ENCODE results near the gene ZDHHC9. TPM values are rescaled to one million over a fixed set of nuclear protein-coding genes. Genes with fewer than 3 reads are reported as not detected.
"Not testable (repeated sequence)": the region's sequence is repeated elsewhere in the genome, so short reads cannot be mapped to it uniquely, and the experiment has no call there.

The ZDHHC9 gene
- total RNA-seq, 1 donor from 2014 or later, result 64.0 TPM

DNA sequence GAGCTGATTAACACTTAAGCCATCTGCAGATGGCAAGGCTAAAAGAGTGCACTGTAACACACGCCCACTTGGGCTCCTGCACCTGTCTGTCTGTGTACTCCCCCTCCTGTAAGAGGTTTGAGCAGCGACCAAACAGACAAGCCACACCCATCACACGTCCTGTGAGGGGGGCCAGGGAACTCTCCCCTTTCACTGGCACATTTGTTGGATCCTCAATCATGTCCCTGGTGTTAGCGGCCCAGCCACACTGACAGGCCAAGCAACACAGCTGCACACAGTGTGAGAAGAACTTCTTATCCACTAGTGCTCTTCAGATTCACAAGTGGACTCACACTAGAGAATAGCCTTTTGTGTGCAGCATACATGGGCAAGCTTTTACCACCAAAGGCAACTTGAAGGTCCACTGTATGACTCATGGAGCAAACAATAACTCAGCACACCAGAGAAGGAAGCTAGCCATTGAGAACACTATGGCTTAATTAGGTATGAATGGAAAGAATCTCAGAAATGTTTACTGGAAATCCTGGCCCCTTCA lies 33.2 kb upstream of the ZDHHC9 start:
- Histone ChIP-seq H3K79me2 (ENCODE audit: insufficient read depth, low read length) (no peaks in the 10 kb centered on the region), H3K9me3 (ENCODE audit: insufficient read depth, low read depth, low read length) (no peaks in the 10 kb centered on the region), H3K9ac (ENCODE audit: low read length) (no peak overlapping the region), H3K4me2 (ENCODE audit: low read length) (peak overlapping the region; percentile 59), H2AFZ (ENCODE audit: low read depth, low read length) (no peak overlapping the region), H4K20me1 (ENCODE audit: insufficient read depth, low read length) (no peaks in the 10 kb centered on the region), H3K27ac (ENCODE audit: low read depth, low read length) (no peak overlapping the region), H3K4me3 (ENCODE audit: insufficient read depth, low read depth, low read length) (no peak overlapping the region), H3K27me3 (ENCODE audit: insufficient read depth, low read length) (no peaks in the 10 kb centered on the region), H3K4me1 (ENCODE audit: insufficient read depth, low read length) (peaks cover 14% of the 10 kb centered on the region), H3K36me3 (ENCODE audit: insufficient read depth, low read length) (no peaks in the 10 kb centered on the region)
- no peak overlapping the region for H3K4me3 Mint-ChIP-seq (ENCODE audit: unreplicated experiment)
- H3K27ac Mint-ChIP-seq (ENCODE audit: unreplicated experiment), result no peak overlapping the region
- peak; percentile 74 for DNase-seq (ENCODE audit: low read depth)
- H3K4me1 Mint-ChIP-seq (ENCODE audit: low read depth, unreplicated experiment), result peaks cover 5% of the 10 kb centered on the region
- TF ChIP-seq, protein P1, sequence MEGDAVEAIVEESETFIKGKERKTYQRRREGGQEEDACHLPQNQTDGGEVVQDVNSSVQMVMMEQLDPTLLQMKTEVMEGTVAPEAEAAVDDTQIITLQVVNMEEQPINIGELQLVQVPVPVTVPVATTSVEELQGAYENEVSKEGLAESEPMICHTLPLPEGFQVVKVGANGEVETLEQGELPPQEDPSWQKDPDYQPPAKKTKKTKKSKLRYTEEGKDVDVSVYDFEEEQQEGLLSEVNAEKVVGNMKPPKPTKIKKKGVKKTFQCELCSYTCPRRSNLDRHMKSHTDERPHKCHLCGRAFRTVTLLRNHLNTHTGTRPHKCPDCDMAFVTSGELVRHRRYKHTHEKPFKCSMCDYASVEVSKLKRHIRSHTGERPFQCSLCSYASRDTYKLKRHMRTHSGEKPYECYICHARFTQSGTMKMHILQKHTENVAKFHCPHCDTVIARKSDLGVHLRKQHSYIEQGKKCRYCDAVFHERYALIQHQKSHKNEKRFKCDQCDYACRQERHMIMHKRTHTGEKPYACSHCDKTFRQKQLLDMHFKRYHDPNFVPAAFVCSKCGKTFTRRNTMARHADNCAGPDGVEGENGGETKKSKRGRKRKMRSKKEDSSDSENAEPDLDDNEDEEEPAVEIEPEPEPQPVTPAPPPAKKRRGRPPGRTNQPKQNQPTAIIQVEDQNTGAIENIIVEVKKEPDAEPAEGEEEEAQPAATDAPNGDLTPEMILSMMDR (IDR thresholded peaks at IDR 0.05; ENCODE audit: insufficient read depth, low read depth, low read length), result no peak
- no peak for TF ChIP-seq EZH2 (IDR thresholded peaks at IDR 0.05; ENCODE audit: insufficient read depth, low read length)
- no peak for FAIRE-seq
- no peaks in the 10 kb centered on the region for H3K36me3 Mint-ChIP-seq (ENCODE audit: low read depth, unreplicated experiment)
- no peaks in the 10 kb centered on the region for H3K27me3 Mint-ChIP-seq (ENCODE audit: low read depth, unreplicated experiment)
- H3K9me3 Mint-ChIP-seq (ENCODE audit: unreplicated experiment), result no peaks in the 10 kb centered on the region

DNA sequence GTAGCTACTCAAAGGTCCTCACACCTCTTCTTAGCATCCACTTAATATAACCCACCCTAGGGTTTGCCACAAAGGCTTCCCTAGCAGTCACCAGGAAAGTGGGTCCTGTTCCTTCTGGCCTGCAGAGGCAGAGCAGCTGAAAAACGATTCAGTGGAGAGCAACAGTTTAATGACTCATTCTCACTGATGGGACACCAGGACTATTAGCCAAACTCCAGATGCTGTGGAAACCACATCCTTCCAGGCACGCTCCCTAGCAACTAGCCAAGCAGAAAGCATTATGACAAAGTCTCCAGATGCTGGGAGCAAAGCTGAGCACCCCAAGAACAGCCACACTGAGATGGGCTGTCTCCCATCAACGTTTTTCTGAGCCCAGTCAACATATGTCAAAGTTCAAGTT lies 32.0 kb upstream of the ZDHHC9 start:
- no peaks in the 10 kb centered on the region for H3K27me3 Mint-ChIP-seq (ENCODE audit: low read depth, unreplicated experiment)
- no peak overlapping the region for H2AFZ ChIP-seq (ENCODE audit: low read depth, low read length)
- H3K9me3 Mint-ChIP-seq (ENCODE audit: unreplicated experiment), result no peaks in the 10 kb centered on the region
- peak; percentile 87 for FAIRE-seq
- H3K27ac Mint-ChIP-seq (ENCODE audit: unreplicated experiment), result peak overlapping the region; percentile 53
- H4K20me1 ChIP-seq (ENCODE audit: insufficient read depth, low read length), result no peaks in the 10 kb centered on the region
- peak; percentile 80 for DNase-seq (ENCODE audit: low read depth)
- peaks cover 14% of the 10 kb centered on the region for H3K4me1 ChIP-seq (ENCODE audit: insufficient read depth, low read length)
- H3K36me3 ChIP-seq (ENCODE audit: insufficient read depth, low read length), result no peaks in the 10 kb centered on the region
- no peak overlapping the region for H3K27ac ChIP-seq (ENCODE audit: low read depth, low read length)
- peaks cover 5% of the 10 kb centered on the region for H3K4me1 Mint-ChIP-seq (ENCODE audit: low read depth, unreplicated experiment)
- no peak overlapping the region for H3K4me3 Mint-ChIP-seq (ENCODE audit: unreplicated experiment)
- H3K27me3 ChIP-seq (ENCODE audit: insufficient read depth, low read length), result no peaks in the 10 kb centered on the region
- H3K9ac ChIP-seq (ENCODE audit: low read length), result no peak overlapping the region
- no peak for TF ChIP-seq EZH2 (IDR thresholded peaks at IDR 0.05; ENCODE audit: insufficient read depth, low read length)
- no peaks in the 10 kb centered on the region for H3K79me2 ChIP-seq (ENCODE audit: insufficient read depth, low read length)
- no peaks in the 10 kb centered on the region for H3K9me3 ChIP-seq (ENCODE audit: insufficient read depth, low read depth, low read length)
- no peaks in the 10 kb centered on the region for H3K36me3 Mint-ChIP-seq (ENCODE audit: low read depth, unreplicated experiment)
- H3K4me3 ChIP-seq (ENCODE audit: insufficient read depth, low read depth, low read length), result no peak overlapping the region
- H3K4me2 ChIP-seq (ENCODE audit: low read length), result no peak overlapping the region

DNA sequence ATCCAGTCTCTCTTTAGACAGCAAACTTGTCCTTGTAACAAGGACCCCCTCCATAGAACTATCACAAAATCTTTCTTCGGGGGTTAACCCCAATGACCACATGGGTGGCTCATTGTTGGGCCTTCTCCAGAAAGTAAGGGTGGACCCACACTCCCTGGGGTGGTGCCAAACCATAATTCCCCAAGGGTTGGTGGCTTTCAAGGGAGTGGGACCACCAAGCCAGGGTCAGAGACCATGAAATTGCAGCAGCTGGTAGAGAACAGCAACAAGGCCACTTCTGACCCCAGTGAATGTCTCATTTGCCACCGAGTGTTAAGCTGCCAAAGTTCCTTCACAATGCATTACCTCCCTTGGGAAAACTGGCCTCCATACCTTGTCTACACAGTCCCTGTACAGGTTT lies 28.8 kb upstream of the ZDHHC9 start:
- H3K36me3 Mint-ChIP-seq (ENCODE audit: low read depth, unreplicated experiment), result no peaks in the 10 kb centered on the region
- H3K9me3 ChIP-seq (ENCODE audit: insufficient read depth, low read depth, low read length), result no peaks in the 10 kb centered on the region
- DNase-seq (ENCODE audit: low read depth) (no peak), FAIRE-seq (no peak)
- H3K27me3 Mint-ChIP-seq (ENCODE audit: low read depth, unreplicated experiment), result no peaks in the 10 kb centered on the region
- no peaks in the 10 kb centered on the region for H3K27me3 ChIP-seq (ENCODE audit: insufficient read depth, low read length)
- no peak overlapping the region for H3K9ac ChIP-seq (ENCODE audit: low read length)
- no peak overlapping the region for H3K4me3 ChIP-seq (ENCODE audit: insufficient read depth, low read depth, low read length)
- no peaks in the 10 kb centered on the region for H4K20me1 ChIP-seq (ENCODE audit: insufficient read depth, low read length)
- no peak overlapping the region for H3K4me2 ChIP-seq (ENCODE audit: low read length)
- H3K27ac ChIP-seq (ENCODE audit: low read depth, low read length), result no peak overlapping the region
- no peak overlapping the region for H3K27ac Mint-ChIP-seq (ENCODE audit: unreplicated experiment)
- H2AFZ ChIP-seq (ENCODE audit: low read depth, low read length), result no peak overlapping the region
- peaks cover 4% of the 10 kb centered on the region for H3K4me1 Mint-ChIP-seq (ENCODE audit: low read depth, unreplicated experiment)
- H3K4me3 Mint-ChIP-seq (ENCODE audit: unreplicated experiment), result no peak overlapping the region
- no peaks in the 10 kb centered on the region for H3K9me3 Mint-ChIP-seq (ENCODE audit: unreplicated experiment)
- no peaks in the 10 kb centered on the region for H3K36me3 ChIP-seq (ENCODE audit: insufficient read depth, low read length)
- TF ChIP-seq, protein P1 (IDR thresholded peaks at IDR 0.05; ENCODE audit: insufficient read depth, low read depth, low read length), result no peak
- no peak for TF ChIP-seq EZH2 (IDR thresholded peaks at IDR 0.05; ENCODE audit: insufficient read depth, low read length)
- H3K79me2 ChIP-seq (ENCODE audit: insufficient read depth, low read length), result no peaks in the 10 kb centered on the region
- peaks cover 14% of the 10 kb centered on the region for H3K4me1 ChIP-seq (ENCODE audit: insufficient read depth, low read length)

DNA sequence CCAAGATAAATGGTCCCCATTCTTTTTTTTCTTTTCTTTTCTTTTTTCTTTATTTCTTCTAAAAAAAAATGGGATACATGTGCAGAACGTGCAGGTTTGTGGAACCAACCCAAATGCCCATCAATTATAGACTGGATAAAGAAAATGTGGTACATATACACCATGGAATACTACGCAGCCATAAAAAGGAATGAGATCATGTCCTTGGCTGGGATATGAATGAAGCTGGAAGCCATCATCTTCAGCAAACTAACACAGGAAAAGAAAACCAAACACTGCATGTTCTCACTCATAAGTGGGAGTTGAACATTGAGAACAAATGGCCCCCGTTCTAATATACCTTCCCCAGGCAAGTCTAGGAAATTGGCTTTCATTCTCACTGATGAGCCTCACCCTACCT lies 22.6 kb upstream of the ZDHHC9 start:
- H2AFZ ChIP-seq (ENCODE audit: low read depth, low read length); H3K4me1 ChIP-seq (ENCODE audit: insufficient read depth, low read length); H3K4me2 ChIP-seq (ENCODE audit: low read length); H3K36me3 ChIP-seq (ENCODE audit: insufficient read depth, low read length); FAIRE-seq; H3K79me2 ChIP-seq (ENCODE audit: insufficient read depth, low read length); H3K27ac ChIP-seq (ENCODE audit: low read depth, low read length); H3K27me3 ChIP-seq (ENCODE audit: insufficient read depth, low read length); H3K4me1 Mint-ChIP-seq (ENCODE audit: low read depth, unreplicated experiment); H3K9ac ChIP-seq (ENCODE audit: low read length); H3K9me3 ChIP-seq (ENCODE audit: insufficient read depth, low read depth, low read length); H3K36me3 Mint-ChIP-seq (ENCODE audit: low read depth, unreplicated experiment); H4K20me1 ChIP-seq (ENCODE audit: insufficient read depth, low read length); DNase-seq (ENCODE audit: low read depth); H3K4me3 ChIP-seq (ENCODE audit: insufficient read depth, low read depth, low read length); H3K4me3 Mint-ChIP-seq (ENCODE audit: unreplicated experiment); H3K27me3 Mint-ChIP-seq (ENCODE audit: low read depth, unreplicated experiment); H3K27ac Mint-ChIP-seq (ENCODE audit: unreplicated experiment); H3K9me3 Mint-ChIP-seq (ENCODE audit: unreplicated experiment): not testable (repeated sequence)

DNA sequence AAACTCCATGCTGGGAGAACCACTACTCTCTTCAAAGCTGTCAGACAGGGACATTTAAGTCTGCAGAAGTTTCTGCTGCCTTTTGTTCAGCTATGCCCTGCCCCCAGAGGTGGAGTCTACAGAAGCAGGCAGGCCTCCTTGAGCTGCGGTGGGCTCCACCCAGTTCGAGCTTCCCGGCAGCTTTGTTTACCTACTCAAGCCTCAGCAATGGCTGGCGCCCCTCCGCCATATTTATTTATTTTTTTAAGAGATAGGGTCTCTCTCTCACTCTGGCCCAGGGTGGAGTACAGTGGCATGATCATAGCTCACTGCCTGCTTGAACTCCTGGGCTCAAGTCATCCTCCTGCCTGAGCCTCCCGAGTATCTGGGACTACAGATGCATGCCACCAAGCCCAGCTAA lies 15.4 kb upstream of the ZDHHC9 start:
- not testable (repeated sequence) for H3K4me3 ChIP-seq (ENCODE audit: insufficient read depth, low read depth, low read length); H3K27me3 Mint-ChIP-seq (ENCODE audit: low read depth, unreplicated experiment); H4K20me1 ChIP-seq (ENCODE audit: insufficient read depth, low read length); H3K9ac ChIP-seq (ENCODE audit: low read length); H3K27ac ChIP-seq (ENCODE audit: low read depth, low read length); H3K36me3 Mint-ChIP-seq (ENCODE audit: low read depth, unreplicated experiment); H3K4me3 Mint-ChIP-seq (ENCODE audit: unreplicated experiment); H3K4me1 Mint-ChIP-seq (ENCODE audit: low read depth, unreplicated experiment); H3K4me1 ChIP-seq (ENCODE audit: insufficient read depth, low read length); H3K79me2 ChIP-seq (ENCODE audit: insufficient read depth, low read length); H3K9me3 ChIP-seq (ENCODE audit: insufficient read depth, low read depth, low read length); H3K36me3 ChIP-seq (ENCODE audit: insufficient read depth, low read length); H3K27ac Mint-ChIP-seq (ENCODE audit: unreplicated experiment); DNase-seq (ENCODE audit: low read depth); H3K4me2 ChIP-seq (ENCODE audit: low read length); H3K27me3 ChIP-seq (ENCODE audit: insufficient read depth, low read length); FAIRE-seq; H3K9me3 Mint-ChIP-seq (ENCODE audit: unreplicated experiment); H2AFZ ChIP-seq (ENCODE audit: low read depth, low read length)

Data from astrocyte (in vitro differentiated cells and primary cell).